ENCODE measurements around the gene DPAGT1.

The DPAGT1 gene

GRCh38 chr11:119054418-119054817 lies 47.2 kb downstream of the DPAGT1 start:
- no peak overlapping the region for H2BK12ac ChIP-seq (ENCODE audit: low read length)
- H2AFZ ChIP-seq (ENCODE audit: insufficient read depth, low read length, poor library complexity), result no peak overlapping the region
- no CpG with 5 or more reads among the region's 10 CpGs for WGBS (ENCODE audit: extremely low coverage, insufficient coverage, insufficient read length)
- H2AK5ac ChIP-seq (ENCODE audit: low read length), result no peak overlapping the region
- DNase-seq, result no peak
- no peak overlapping the region for H4K8ac ChIP-seq (ENCODE audit: low read depth, low read length)
- H3K4me2 ChIP-seq (ENCODE audit: low read length), result no peak overlapping the region
- no peak overlapping the region for H3K9ac ChIP-seq (ENCODE audit: low read length)
- no peak overlapping the region for H2BK120ac ChIP-seq (ENCODE audit: insufficient read depth, low read length, poor library complexity)
- H3K79me2 ChIP-seq (ENCODE audit: control insufficient read depth, insufficient read depth, low read length, poor library complexity), result peaks cover 8% of the 10 kb centered on the region
- H3K79me1 ChIP-seq (ENCODE audit: low read length), result peaks cover 8% of the 10 kb centered on the region
- H3K27me3 ChIP-seq (ENCODE audit: insufficient read depth, low read length), result no peaks in the 10 kb centered on the region
- H4K91ac ChIP-seq (ENCODE audit: low read depth, low read length), result no peak overlapping the region
- peaks cover 47 to 54% of the 10 kb centered on the region in 2 experiments for H3K36me3 ChIP-seq (ENCODE audit: control insufficient read depth in 1 of 2, insufficient read depth in 2 of 2, low read length in 2 of 2)
- H3K4ac ChIP-seq (ENCODE audit: low read depth, low read length), result no peak overlapping the region
- H3K14ac ChIP-seq (ENCODE audit: low read length), result no peak overlapping the region
- H3K4me3 ChIP-seq (ENCODE audit: low read depth, low read length), result no peak overlapping the region
- no peak overlapping the region for H3K18ac ChIP-seq (ENCODE audit: low read length)
- H3K23ac ChIP-seq (ENCODE audit: low read length), result no peak overlapping the region
- H4K12ac ChIP-seq (ENCODE audit: low read depth, low read length), result no peak overlapping the region
- H3K4me1 ChIP-seq (ENCODE audit: control insufficient read depth in 1 of 2, insufficient read depth in 2 of 2, low read length in 2 of 2), result peaks cover 9 to 10% of the 10 kb centered on the region in 2 experiments
- H3K9me3 ChIP-seq (ENCODE audit: insufficient read depth, low read depth, low read length), result peaks cover 2% of the 10 kb centered on the region
- H2BK5ac ChIP-seq (ENCODE audit: low read depth, low read length, poor library complexity), result no peak overlapping the region
- no peak overlapping the region for H3K27ac ChIP-seq (ENCODE audit: low read depth, low read length)

GRCh38 chr11:119052163-119052814 lies 49.4 kb downstream of the DPAGT1 start:
- Histone ChIP-seq H3K27me3 (ENCODE audit: insufficient read depth, low read length) (no peaks in the 10 kb centered on the region), H4K8ac (ENCODE audit: low read depth, low read length) (no peak overlapping the region), H3K4ac (ENCODE audit: low read depth, low read length) (no peak overlapping the region), H3K9me3 (ENCODE audit: insufficient read depth, low read depth, low read length) (peaks cover 2% of the 10 kb centered on the region), H3K36me3 (ENCODE audit: control insufficient read depth in 1 of 2, insufficient read depth in 2 of 2, low read length in 2 of 2) (peaks cover 68 to 76% of the 10 kb centered on the region in 2 experiments), H3K4me2 (ENCODE audit: low read length) (no peak overlapping the region), H3K27ac (ENCODE audit: low read depth, low read length) (no peak overlapping the region), H3K4me1 (ENCODE audit: control insufficient read depth in 1 of 2, insufficient read depth in 2 of 2, low read length in 2 of 2) (peaks cover 5 to 8% of the 10 kb centered on the region in 2 experiments), H3K14ac (ENCODE audit: low read length) (no peak overlapping the region), H3K9ac (ENCODE audit: low read length) (no peak overlapping the region), H3K18ac (ENCODE audit: low read length) (no peak overlapping the region), H2BK12ac (ENCODE audit: low read length) (no peak overlapping the region), H2BK5ac (ENCODE audit: low read depth, low read length, poor library complexity) (no peak overlapping the region), H3K79me1 (ENCODE audit: low read length) (peaks cover 5% of the 10 kb centered on the region), H4K91ac (ENCODE audit: low read depth, low read length) (no peak overlapping the region), H3K4me3 (ENCODE audit: low read depth, low read length) (no peak overlapping the region), H3K79me2 (ENCODE audit: control insufficient read depth, insufficient read depth, low read length, poor library complexity) (peaks cover 6% of the 10 kb centered on the region), H4K12ac (ENCODE audit: low read depth, low read length) (no peak overlapping the region), H2AK5ac (ENCODE audit: low read length) (no peak overlapping the region), H3K23ac (ENCODE audit: low read length) (no peak overlapping the region), H2AFZ (ENCODE audit: insufficient read depth, low read length, poor library complexity) (no peak overlapping the region), H2BK120ac (ENCODE audit: insufficient read depth, low read length, poor library complexity) (no peak overlapping the region)
- WGBS (ENCODE audit: extremely low coverage, insufficient coverage, insufficient read length), result no CpG with 5 or more reads among the region's 23 CpGs
- DNase-seq, result no peak

GRCh38 chr11:119051440-119052162 lies 50.1 kb downstream of the DPAGT1 start:
- no CpG with 5 or more reads among the region's 17 CpGs for WGBS (ENCODE audit: extremely low coverage, insufficient coverage, insufficient read length)
- H4K12ac ChIP-seq (ENCODE audit: low read depth, low read length), result no peak overlapping the region

GRCh38 chr11:119049081-119049480 lies 52.6 kb downstream of the DPAGT1 start:
- Histone ChIP-seq H2AK5ac (ENCODE audit: low read length) (no peak overlapping the region), H4K8ac (ENCODE audit: low read depth, low read length) (no peak overlapping the region), H3K9me3 (ENCODE audit: insufficient read depth, low read depth, low read length) (peaks cover 1% of the 10 kb centered on the region), H3K36me3 (ENCODE audit: control insufficient read depth in 1 of 2, insufficient read depth in 2 of 2, low read length in 2 of 2) (peaks cover 76 to 88% of the 10 kb centered on the region in 2 experiments), H3K27me3 (ENCODE audit: insufficient read depth, low read length) (no peaks in the 10 kb centered on the region), H3K4me3 (ENCODE audit: low read depth, low read length) (no peak overlapping the region), H3K23ac (ENCODE audit: low read length) (no peak overlapping the region), H4K12ac (ENCODE audit: low read depth, low read length) (no peak overlapping the region), H2BK12ac (ENCODE audit: low read length) (no peak overlapping the region), H3K9ac (ENCODE audit: low read length) (no peak overlapping the region), H4K91ac (ENCODE audit: low read depth, low read length) (no peak overlapping the region), H3K4ac (ENCODE audit: low read depth, low read length) (no peak overlapping the region), H3K27ac (ENCODE audit: low read depth, low read length) (no peak overlapping the region), H2BK120ac (ENCODE audit: insufficient read depth, low read length, poor library complexity) (no peak overlapping the region), H3K79me1 (ENCODE audit: low read length) (no peaks in the 10 kb centered on the region), H3K79me2 (ENCODE audit: control insufficient read depth, insufficient read depth, low read length, poor library complexity) (no peaks in the 10 kb centered on the region), H2AFZ (ENCODE audit: insufficient read depth, low read length, poor library complexity) (no peak overlapping the region), H3K14ac (ENCODE audit: low read length) (no peak overlapping the region), H3K18ac (ENCODE audit: low read length) (no peak overlapping the region), H3K4me1 (ENCODE audit: control insufficient read depth in 1 of 2, insufficient read depth in 2 of 2, low read length in 2 of 2) (no peaks in the 10 kb centered on the region), H3K4me2 (ENCODE audit: low read length) (no peak overlapping the region), H2BK5ac (ENCODE audit: low read depth, low read length, poor library complexity) (no peak overlapping the region)
- DNase-seq, result no peak
- WGBS (ENCODE audit: extremely low coverage, insufficient coverage, insufficient read length), result no CpG with 5 or more reads among the region's 7 CpGs

More at GRCh38 chr11:119051440-119052162, 50.1 kb downstream of the DPAGT1 start:
- Histone ChIP-seq H2BK5ac (ENCODE audit: low read depth, low read length, poor library complexity) (no peak overlapping the region), H3K4me2 (ENCODE audit: low read length) (no peak overlapping the region), H3K9ac (ENCODE audit: low read length) (no peak overlapping the region), H3K9me3 (ENCODE audit: insufficient read depth, low read depth, low read length) (peaks cover 2% of the 10 kb centered on the region), H3K4ac (ENCODE audit: low read depth, low read length) (no peak overlapping the region), H2BK120ac (ENCODE audit: insufficient read depth, low read length, poor library complexity) (no peak overlapping the region), H3K79me1 (ENCODE audit: low read length) (peaks cover under 1% of the 10 kb centered on the region), H4K8ac (ENCODE audit: low read depth, low read length) (no peak overlapping the region), H3K4me3 (ENCODE audit: low read depth, low read length) (no peak overlapping the region), H2BK12ac (ENCODE audit: low read length) (no peak overlapping the region), H3K23ac (ENCODE audit: low read length) (no peak overlapping the region), H2AFZ (ENCODE audit: insufficient read depth, low read length, poor library complexity) (no peak overlapping the region), H3K4me1 (ENCODE audit: control insufficient read depth in 1 of 2, insufficient read depth in 2 of 2, low read length in 2 of 2) (peaks cover 5 to 8% of the 10 kb centered on the region in 2 experiments), H3K27me3 (ENCODE audit: insufficient read depth, low read length) (no peaks in the 10 kb centered on the region), H2AK5ac (ENCODE audit: low read length) (no peak overlapping the region), H4K91ac (ENCODE audit: low read depth, low read length) (no peak overlapping the region), H3K36me3 (ENCODE audit: control insufficient read depth in 1 of 2, insufficient read depth in 2 of 2, low read length in 2 of 2) (peaks cover 72 to 82% of the 10 kb centered on the region in 2 experiments), H3K27ac (ENCODE audit: low read depth, low read length) (no peak overlapping the region), H3K14ac (ENCODE audit: low read length) (no peak overlapping the region), H3K18ac (ENCODE audit: low read length) (no peak overlapping the region), H3K79me2 (ENCODE audit: control insufficient read depth, insufficient read depth, low read length, poor library complexity) (peaks cover 3% of the 10 kb centered on the region)
- DNase-seq, result no peak
